ENCODE measurements around the gene GPR3.
A peak's percentile ranks its signal among the peaks of the same experiment; 100 is the strongest.

Gene GPR3

GRCh38 chr1:27353629-27354028, 38.8 kb upstream of the GPR3 start:
- DNase-seq (ENCODE audit: low read depth) = no peak
- TF ChIP-seq CTCF (IDR thresholded peaks at IDR 0.05; ENCODE audit: low read depth, low read length, missing control alignments) = no peak
- in situ Hi-C loops (cut with HindIII; ENCODE audit: low sequenced_read_pairs) = no loop called here
- H3K4me3 ChIP-seq (ENCODE audit: low read depth, low read length) = no peak overlapping the region

- in situ Hi-C loops (cut with HindIII; ENCODE audit: low sequenced_read_pairs) = no loop called here
Observed at GRCh38 chr1:27355683-27356082, 36.7 kb upstream of the GPR3 start.

GRCh38 chr1:27356277-27356618, 36.2 kb upstream of the GPR3 start:
- in situ Hi-C loops (cut with HindIII; ENCODE audit: low sequenced_read_pairs) = no loop called here
- DNase-seq (ENCODE audit: low read depth) = no peak
- no peak overlapping the region for H3K4me3 ChIP-seq (ENCODE audit: low read depth, low read length)
- no peak for TF ChIP-seq CTCF (IDR thresholded peaks at IDR 0.05; ENCODE audit: low read depth, low read length, missing control alignments)

More at GRCh38 chr1:27355683-27356082, 36.7 kb upstream of the GPR3 start:
- no peak for DNase-seq (ENCODE audit: low read depth)
- H3K4me3 ChIP-seq (ENCODE audit: low read depth, low read length) = no peak overlapping the region
- TF ChIP-seq CTCF (IDR thresholded peaks at IDR 0.05; ENCODE audit: low read depth, low read length, missing control alignments) = no peak

- no peak for TF ChIP-seq CTCF (IDR thresholded peaks at IDR 0.05; ENCODE audit: low read depth, low read length, missing control alignments)
- in situ Hi-C loops (cut with HindIII; ENCODE audit: low sequenced_read_pairs) = no loop called here
- H3K4me3 ChIP-seq (ENCODE audit: low read depth, low read length) = no peak overlapping the region
- DNase-seq (ENCODE audit: low read depth) = no peak
Observed at GRCh38 chr1:27356619-27357280, 35.7 kb upstream of the GPR3 start.

GRCh38 chr1:27357281-27358037, 35.0 kb upstream of the GPR3 start:
- DNase-seq (ENCODE audit: low read depth) = peak; percentile 29

More at GRCh38 chr1:27357281-27358037, 35.0 kb upstream of the GPR3 start:
- H3K4me3 ChIP-seq (ENCODE audit: low read depth, low read length) = no peak overlapping the region
- TF ChIP-seq CTCF (IDR thresholded peaks at IDR 0.05; ENCODE audit: low read depth, low read length, missing control alignments) = peak; percentile 86
- in situ Hi-C loops (cut with HindIII; ENCODE audit: low sequenced_read_pairs) = no loop called here

Measured in astrocyte of the cerebellum (primary cell).